ENCODE measurements around the gene GFRA4. TPM values are rescaled to one million over a fixed set of nuclear protein-coding genes. Genes with fewer than 3 reads are reported as not detected.
A peak's percentile ranks its signal among the peaks of the same experiment; 100 is the strongest.

Gene GFRA4
- polyA plus RNA-seq, 2 of the 4 experiments (the other 2 are of a cell fraction) = not detected

DNA sequence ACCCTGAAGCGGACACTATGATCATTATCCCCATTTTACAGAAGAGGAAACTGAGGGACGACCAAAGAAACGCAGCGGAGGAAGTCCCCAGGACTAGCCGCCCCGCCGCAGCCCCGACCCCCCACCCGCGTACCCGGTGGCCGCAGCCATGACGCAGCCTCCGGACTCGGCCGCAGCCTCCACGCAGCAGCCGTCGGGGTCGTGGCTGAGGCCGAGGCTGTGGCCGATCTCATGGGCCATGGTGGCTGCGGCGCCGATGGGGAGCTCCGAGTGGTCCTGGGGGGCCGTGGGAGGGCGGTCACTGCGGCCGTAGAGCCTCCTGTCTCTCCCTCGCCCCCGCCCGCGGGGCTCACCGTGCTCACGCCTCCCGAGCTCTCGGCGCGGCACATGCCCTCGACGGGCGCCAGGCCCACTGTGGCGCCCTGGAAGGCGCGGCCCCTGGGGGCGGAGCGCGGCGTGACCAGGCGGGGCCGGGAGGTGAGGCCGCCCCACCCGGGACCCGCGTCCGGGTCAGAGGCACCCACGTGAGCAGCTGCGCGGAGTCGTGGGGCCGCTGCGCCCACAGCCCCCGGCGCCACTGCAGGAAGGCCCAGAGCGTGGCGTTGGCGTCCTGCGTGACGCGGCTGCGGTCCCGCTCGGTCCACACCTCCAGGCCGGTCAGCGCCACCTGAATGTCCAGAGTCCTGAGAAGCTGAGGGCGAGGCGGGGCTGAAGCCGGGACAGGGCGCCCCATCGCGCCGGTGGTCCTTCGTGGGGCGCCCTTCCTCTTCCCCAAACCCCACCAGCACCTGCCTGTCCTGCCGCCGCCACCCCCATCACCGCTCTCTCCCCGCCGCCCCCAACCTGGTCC, 10.2 kb upstream of the GFRA4 start (continued):
- TF ChIP-seq, protein P1, sequence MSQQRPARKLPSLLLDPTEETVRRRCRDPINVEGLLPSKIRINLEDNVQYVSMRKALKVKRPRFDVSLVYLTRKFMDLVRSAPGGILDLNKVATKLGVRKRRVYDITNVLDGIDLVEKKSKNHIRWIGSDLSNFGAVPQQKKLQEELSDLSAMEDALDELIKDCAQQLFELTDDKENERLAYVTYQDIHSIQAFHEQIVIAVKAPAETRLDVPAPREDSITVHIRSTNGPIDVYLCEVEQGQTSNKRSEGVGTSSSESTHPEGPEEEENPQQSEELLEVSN (IDR thresholded peaks at IDR 0.05; ENCODE audit: borderline replicate concordance, low read depth) = no peak
- no peak for TF ChIP-seq MYC (IDR thresholded peaks at IDR 0.05; ENCODE audit: borderline replicate concordance, low read length)

DNA sequence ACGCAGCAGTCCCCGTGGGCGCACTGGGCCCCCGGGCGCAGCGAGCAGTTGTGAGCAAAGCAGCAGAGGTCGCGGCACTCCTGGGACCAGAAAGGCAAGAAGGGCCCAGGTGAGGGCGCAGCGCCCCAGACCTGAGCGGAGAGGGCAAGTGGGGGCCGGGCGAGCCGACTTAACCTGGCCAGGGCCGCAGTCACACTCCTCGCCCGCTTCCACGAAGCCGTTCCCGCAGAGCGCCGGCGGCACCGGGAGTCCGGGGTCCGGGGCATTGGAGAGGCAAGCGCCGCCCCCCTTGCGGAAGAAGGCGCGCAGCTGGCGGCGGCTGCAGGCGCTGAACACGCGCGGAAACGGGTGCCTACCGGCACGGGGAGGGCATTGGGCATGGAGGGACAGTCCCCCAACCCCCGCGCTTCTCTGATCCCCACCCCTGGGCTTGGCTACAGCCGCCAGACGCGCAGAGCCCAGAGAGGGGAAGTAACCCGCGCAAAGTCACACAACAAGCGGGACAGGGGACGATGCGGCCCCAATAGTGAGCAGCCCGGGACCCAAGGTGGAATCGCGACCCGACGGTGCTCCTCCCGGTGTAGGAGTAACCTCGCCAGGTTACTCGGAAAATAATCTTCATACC, 9.5 kb upstream of the GFRA4 start:
- Histone ChIP-seq H3K9me3 (no peaks in the 10 kb centered on the region), H3K4me3 (peak overlapping the region; percentile 39), H3K4me1 (peaks cover 34% of the 10 kb centered on the region), H3K27ac (peak overlapping the region in 1 of 2 experiments; percentile 50; a peak in 3 of 6 replicates), H3K4me2 (peak overlapping the region; percentile 91)
- no peak for DNase-seq (ENCODE audit: low read depth in 1 of 2, low spot score in 1 of 2)
- 11% methylated on average over 42 of the region's 58 CpGs for WGBS (ENCODE audit: missing lambda C conversion rate)
- FAIRE-seq = no peak
- peak in 1 of 2 experiments; percentile 4; a peak in 3 of 6 replicates for ATAC-seq
- POLR2A ChIA-PET = no interaction called here
- CTCF ChIA-PET = interaction anchor here (0.8 to 61.5 kb wide), 8 partner anchors 12 to 184 kb away, joined by 3 to 2233 read pairs (median 6); partner anchors contain the start of genes ADISSP, CENPB, HSPA12B and SIGLEC1
- TF ChIP-seq, protein P2, sequence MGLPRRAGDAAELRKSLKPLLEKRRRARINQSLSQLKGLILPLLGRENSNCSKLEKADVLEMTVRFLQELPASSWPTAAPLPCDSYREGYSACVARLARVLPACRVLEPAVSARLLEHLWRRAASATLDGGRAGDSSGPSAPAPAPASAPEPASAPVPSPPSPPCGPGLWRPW (IDR thresholded peaks at IDR 0.05) = no peak
- TF ChIP-seq, protein P3, sequence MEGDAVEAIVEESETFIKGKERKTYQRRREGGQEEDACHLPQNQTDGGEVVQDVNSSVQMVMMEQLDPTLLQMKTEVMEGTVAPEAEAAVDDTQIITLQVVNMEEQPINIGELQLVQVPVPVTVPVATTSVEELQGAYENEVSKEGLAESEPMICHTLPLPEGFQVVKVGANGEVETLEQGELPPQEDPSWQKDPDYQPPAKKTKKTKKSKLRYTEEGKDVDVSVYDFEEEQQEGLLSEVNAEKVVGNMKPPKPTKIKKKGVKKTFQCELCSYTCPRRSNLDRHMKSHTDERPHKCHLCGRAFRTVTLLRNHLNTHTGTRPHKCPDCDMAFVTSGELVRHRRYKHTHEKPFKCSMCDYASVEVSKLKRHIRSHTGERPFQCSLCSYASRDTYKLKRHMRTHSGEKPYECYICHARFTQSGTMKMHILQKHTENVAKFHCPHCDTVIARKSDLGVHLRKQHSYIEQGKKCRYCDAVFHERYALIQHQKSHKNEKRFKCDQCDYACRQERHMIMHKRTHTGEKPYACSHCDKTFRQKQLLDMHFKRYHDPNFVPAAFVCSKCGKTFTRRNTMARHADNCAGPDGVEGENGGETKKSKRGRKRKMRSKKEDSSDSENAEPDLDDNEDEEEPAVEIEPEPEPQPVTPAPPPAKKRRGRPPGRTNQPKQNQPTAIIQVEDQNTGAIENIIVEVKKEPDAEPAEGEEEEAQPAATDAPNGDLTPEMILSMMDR (IDR thresholded peaks at IDR 0.05) = 0 out of 3 replicates have a peak, but pooled peaks have one; percentile 13

DNA sequence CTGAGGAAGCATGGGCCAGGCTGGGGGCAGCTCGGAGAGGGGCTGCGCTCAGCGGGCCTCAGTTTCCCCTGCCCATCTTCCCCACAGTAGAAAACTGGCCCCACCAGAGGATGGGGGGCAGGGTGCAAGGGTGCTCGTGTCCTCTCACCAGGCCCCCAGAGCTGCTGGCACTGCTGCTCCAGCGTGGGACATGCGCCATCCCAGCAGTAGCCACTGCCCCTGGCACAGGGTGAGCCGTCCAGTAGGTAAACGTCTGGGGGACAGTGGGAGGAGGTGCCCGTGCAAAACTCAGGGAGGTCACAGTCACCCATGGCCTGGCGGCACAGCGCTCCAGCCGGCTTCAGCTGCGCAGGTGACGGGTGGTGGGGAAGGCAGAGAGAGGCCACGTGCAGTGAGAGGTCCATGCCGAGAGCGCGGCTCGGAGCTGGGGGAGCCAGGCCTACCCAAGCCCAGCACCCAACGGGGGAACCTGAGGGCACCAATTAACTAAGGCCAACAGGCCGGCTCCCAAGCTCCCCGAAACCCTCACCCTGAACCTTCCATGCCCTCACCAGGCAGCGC, 8.9 kb upstream of the GFRA4 start:
- peak overlapping the region; percentile 39; the same call in 1 of the 3 replicates for H3K4me3 ChIP-seq
- H3K4me1 ChIP-seq = peaks cover 34% of the 10 kb centered on the region
- FAIRE-seq (no peak), ATAC-seq (no peak), DNase-seq (ENCODE audit: low read depth in 1 of 2, low spot score in 1 of 2) (no peak)
- H3K27ac ChIP-seq = no peak overlapping the region
- CTCF ChIA-PET = interaction anchor here (0.8 to 61.5 kb wide), 7 partner anchors 66 to 183 kb away, joined by 3 to 2233 read pairs (median 7); partner anchors contain the start of genes ADISSP, CENPB, HSPA12B and SIGLEC1
- POLR2A ChIA-PET = no interaction called here
- H3K9me3 ChIP-seq = no peaks in the 10 kb centered on the region
- 59% methylated on average over 22 of the region's 23 CpGs for WGBS (ENCODE audit: missing lambda C conversion rate)
- peak overlapping the region; percentile 91 for H3K4me2 ChIP-seq
- TF ChIP-seq, protein P4, sequence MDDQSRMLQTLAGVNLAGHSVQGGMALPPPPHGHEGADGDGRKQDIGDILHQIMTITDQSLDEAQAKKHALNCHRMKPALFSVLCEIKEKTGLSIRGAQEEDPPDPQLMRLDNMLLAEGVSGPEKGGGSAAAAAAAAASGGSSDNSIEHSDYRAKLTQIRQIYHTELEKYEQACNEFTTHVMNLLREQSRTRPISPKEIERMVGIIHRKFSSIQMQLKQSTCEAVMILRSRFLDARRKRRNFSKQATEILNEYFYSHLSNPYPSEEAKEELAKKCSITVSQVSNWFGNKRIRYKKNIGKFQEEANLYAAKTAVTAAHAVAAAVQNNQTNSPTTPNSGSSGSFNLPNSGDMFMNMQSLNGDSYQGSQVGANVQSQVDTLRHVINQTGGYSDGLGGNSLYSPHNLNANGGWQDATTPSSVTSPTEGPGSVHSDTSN (IDR thresholded peaks at IDR 0.05) = no peak
- TF ChIP-seq FOSB (CRISPR knock-in tag; IDR thresholded peaks at IDR 0.05) (no peak), BHLHE40 (IDR thresholded peaks at IDR 0.05; ENCODE audit: low read depth, low read length) (no peak), NPAS2 (CRISPR knock-in tag; IDR thresholded peaks at IDR 0.05; ENCODE audit: borderline replicate concordance) (no peak), PHF8 (IDR thresholded peaks at IDR 0.05; ENCODE audit: borderline replicate concordance, low read depth) (no peak), HEYL (CRISPR knock-in tag; IDR thresholded peaks at IDR 0.05) (no peak), CBX2 (IDR thresholded peaks at IDR 0.05; ENCODE audit: borderline replicate concordance, low read depth) (no peak)
- TF ChIP-seq, protein P5, sequence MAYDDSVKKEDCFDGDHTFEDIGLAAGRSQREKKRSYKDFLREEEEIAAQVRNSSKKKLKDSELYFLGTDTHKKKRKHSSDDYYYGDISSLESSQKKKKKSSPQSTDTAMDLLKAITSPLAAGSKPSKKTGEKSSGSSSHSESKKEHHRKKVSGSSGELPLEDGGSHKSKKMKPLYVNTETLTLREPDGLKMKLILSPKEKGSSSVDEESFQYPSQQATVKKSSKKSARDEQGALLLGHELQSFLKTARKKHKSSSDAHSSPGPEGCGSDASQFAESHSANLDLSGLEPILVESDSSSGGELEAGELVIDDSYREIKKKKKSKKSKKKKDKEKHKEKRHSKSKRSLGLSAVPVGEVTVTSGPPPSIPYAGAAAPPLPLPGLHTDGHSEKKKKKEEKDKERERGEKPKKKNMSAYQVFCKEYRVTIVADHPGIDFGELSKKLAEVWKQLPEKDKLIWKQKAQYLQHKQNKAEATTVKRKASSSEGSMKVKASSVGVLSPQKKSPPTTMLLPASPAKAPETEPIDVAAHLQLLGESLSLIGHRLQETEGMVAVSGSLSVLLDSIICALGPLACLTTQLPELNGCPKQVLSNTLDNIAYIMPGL (CRISPR knock-in tag; IDR thresholded peaks at IDR 0.05; ENCODE audit: borderline replicate concordance) = no peak
- TF ChIP-seq, protein P6, sequence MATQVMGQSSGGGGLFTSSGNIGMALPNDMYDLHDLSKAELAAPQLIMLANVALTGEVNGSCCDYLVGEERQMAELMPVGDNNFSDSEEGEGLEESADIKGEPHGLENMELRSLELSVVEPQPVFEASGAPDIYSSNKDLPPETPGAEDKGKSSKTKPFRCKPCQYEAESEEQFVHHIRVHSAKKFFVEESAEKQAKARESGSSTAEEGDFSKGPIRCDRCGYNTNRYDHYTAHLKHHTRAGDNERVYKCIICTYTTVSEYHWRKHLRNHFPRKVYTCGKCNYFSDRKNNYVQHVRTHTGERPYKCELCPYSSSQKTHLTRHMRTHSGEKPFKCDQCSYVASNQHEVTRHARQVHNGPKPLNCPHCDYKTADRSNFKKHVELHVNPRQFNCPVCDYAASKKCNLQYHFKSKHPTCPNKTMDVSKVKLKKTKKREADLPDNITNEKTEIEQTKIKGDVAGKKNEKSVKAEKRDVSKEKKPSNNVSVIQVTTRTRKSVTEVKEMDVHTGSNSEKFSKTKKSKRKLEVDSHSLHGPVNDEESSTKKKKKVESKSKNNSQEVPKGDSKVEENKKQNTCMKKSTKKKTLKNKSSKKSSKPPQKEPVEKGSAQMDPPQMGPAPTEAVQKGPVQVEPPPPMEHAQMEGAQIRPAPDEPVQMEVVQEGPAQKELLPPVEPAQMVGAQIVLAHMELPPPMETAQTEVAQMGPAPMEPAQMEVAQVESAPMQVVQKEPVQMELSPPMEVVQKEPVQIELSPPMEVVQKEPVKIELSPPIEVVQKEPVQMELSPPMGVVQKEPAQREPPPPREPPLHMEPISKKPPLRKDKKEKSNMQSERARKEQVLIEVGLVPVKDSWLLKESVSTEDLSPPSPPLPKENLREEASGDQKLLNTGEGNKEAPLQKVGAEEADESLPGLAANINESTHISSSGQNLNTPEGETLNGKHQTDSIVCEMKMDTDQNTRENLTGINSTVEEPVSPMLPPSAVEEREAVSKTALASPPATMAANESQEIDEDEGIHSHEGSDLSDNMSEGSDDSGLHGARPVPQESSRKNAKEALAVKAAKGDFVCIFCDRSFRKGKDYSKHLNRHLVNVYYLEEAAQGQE (IDR thresholded peaks at IDR 0.05) = no peak
